Measurements from ENCODE around the gene IMP4. TPM values are rescaled to one million over a fixed set of nuclear protein-coding genes. Genes with fewer than 3 reads are reported as not detected.

Gene IMP4
- total RNA-seq, 1 donor: 55.7 TPM

- DNase-seq (ENCODE audit: insufficient read length, low spot score, missing footprints): no peak
- no peak overlapping the region for H3K4me3 ChIP-seq (ENCODE audit: insufficient read depth, low read length)
- H3K4me2 ChIP-seq (ENCODE audit: insufficient read depth, low read length): no peak overlapping the region
- peaks cover 11% of the 10 kb centered on the region for H3K4me1 ChIP-seq (ENCODE audit: insufficient read depth, low read length)
- H2AFZ ChIP-seq (ENCODE audit: low read length): no peak overlapping the region
- no peaks in the 10 kb centered on the region for H3K27me3 ChIP-seq (ENCODE audit: insufficient read depth, low read length)
- H3K9me3 ChIP-seq (ENCODE audit: low read depth, low read length): no peaks in the 10 kb centered on the region
- H3K27ac ChIP-seq (ENCODE audit: low read depth, low read length): no peak overlapping the region
- no peak for TF ChIP-seq CTCF (IDR thresholded peaks at IDR 0.05; ENCODE audit: extremely low read depth, low read depth, low read length)
- H3K36me3 ChIP-seq (ENCODE audit: insufficient read depth, low read length): no peaks in the 10 kb centered on the region
- H3K79me2 ChIP-seq (ENCODE audit: insufficient read depth, low read length): peaks cover under 1% of the 10 kb centered on the region
- peaks cover 4% of the 10 kb centered on the region for H4K20me1 ChIP-seq (ENCODE audit: insufficient read depth, low read length)
These were observed 45.1 kb downstream of the IMP4 start for GRCh38 chr2:130387804-130388203.

- Histone ChIP-seq H4K20me1 (ENCODE audit: insufficient read depth, low read length) (peaks cover 4% of the 10 kb centered on the region), H3K79me2 (ENCODE audit: insufficient read depth, low read length) (no peaks in the 10 kb centered on the region), H3K4me2 (ENCODE audit: insufficient read depth, low read length) (no peak overlapping the region), H3K9me3 (ENCODE audit: low read depth, low read length) (no peaks in the 10 kb centered on the region), H2AFZ (ENCODE audit: low read length) (no peak overlapping the region), H3K4me3 (ENCODE audit: insufficient read depth, low read length) (no peak overlapping the region), H3K36me3 (ENCODE audit: insufficient read depth, low read length) (no peaks in the 10 kb centered on the region), H3K27ac (ENCODE audit: low read depth, low read length) (no peak overlapping the region), H3K4me1 (ENCODE audit: insufficient read depth, low read length) (peaks cover 11% of the 10 kb centered on the region), H3K27me3 (ENCODE audit: insufficient read depth, low read length) (no peaks in the 10 kb centered on the region)
- TF ChIP-seq CTCF (IDR thresholded peaks at IDR 0.05; ENCODE audit: extremely low read depth, low read depth, low read length): no peak
- no peak for DNase-seq (ENCODE audit: insufficient read length, low spot score, missing footprints)
These were observed 45.7 kb downstream of the IMP4 start for GRCh38 chr2:130388221-130388907.

DNA sequence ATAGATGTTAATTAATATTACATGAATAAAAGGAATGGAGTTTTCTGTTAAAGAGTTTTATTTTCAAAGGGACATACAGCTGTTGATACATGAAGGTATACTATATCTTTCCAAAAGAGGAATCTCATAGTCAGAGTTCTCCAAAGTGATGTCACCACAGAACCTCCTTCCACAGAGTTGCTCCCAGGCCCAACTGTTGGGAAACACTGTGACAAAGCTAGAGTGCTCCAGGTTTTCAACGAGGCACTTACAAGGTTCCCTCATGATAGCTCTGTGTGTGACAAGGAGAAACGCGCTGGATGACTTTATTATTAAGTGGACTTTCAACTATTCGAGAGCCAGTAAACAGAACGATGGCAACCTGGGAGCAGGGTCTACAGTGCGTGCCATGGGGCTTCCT, 46.7 kb downstream of the IMP4 start:
- no peaks in the 10 kb centered on the region for H3K9me3 ChIP-seq (ENCODE audit: low read depth, low read length)
- H3K36me3 ChIP-seq (ENCODE audit: insufficient read depth, low read length): no peaks in the 10 kb centered on the region
- H3K4me3 ChIP-seq (ENCODE audit: insufficient read depth, low read length): no peak overlapping the region
- TF ChIP-seq CTCF (IDR thresholded peaks at IDR 0.05; ENCODE audit: extremely low read depth, low read depth, low read length): no peak
- no peak overlapping the region for H3K4me2 ChIP-seq (ENCODE audit: insufficient read depth, low read length)
- no peaks in the 10 kb centered on the region for H3K79me2 ChIP-seq (ENCODE audit: insufficient read depth, low read length)
- peaks cover 11% of the 10 kb centered on the region for H3K4me1 ChIP-seq (ENCODE audit: insufficient read depth, low read length)
- no peak for DNase-seq (ENCODE audit: insufficient read length, low spot score, missing footprints)
- H4K20me1 ChIP-seq (ENCODE audit: insufficient read depth, low read length): peaks cover 4% of the 10 kb centered on the region
- no peaks in the 10 kb centered on the region for H3K27me3 ChIP-seq (ENCODE audit: insufficient read depth, low read length)
- no peak overlapping the region for H3K27ac ChIP-seq (ENCODE audit: low read depth, low read length)
- H2AFZ ChIP-seq (ENCODE audit: low read length): no peak overlapping the region

- no peak for DNase-seq (ENCODE audit: insufficient read length, low spot score, missing footprints)
- no peaks in the 10 kb centered on the region for H3K36me3 ChIP-seq (ENCODE audit: insufficient read depth, low read length)
- H3K27ac ChIP-seq (ENCODE audit: low read depth, low read length): no peak overlapping the region
These were observed 47.1 kb downstream of the IMP4 start for GRCh38 chr2:130389783-130390182.

More at GRCh38 chr2:130389783-130390182, 47.1 kb downstream of the IMP4 start:
- no peak overlapping the region for H3K4me3 ChIP-seq (ENCODE audit: insufficient read depth, low read length)
- H4K20me1 ChIP-seq (ENCODE audit: insufficient read depth, low read length): peaks cover 4% of the 10 kb centered on the region
- H3K27me3 ChIP-seq (ENCODE audit: insufficient read depth, low read length): no peaks in the 10 kb centered on the region
- H3K79me2 ChIP-seq (ENCODE audit: insufficient read depth, low read length): no peaks in the 10 kb centered on the region
- H3K4me2 ChIP-seq (ENCODE audit: insufficient read depth, low read length): no peak overlapping the region
- no peak overlapping the region for H2AFZ ChIP-seq (ENCODE audit: low read length)
- no peak for TF ChIP-seq CTCF (IDR thresholded peaks at IDR 0.05; ENCODE audit: extremely low read depth, low read depth, low read length)
- H3K9me3 ChIP-seq (ENCODE audit: low read depth, low read length): no peaks in the 10 kb centered on the region
- peaks cover 11% of the 10 kb centered on the region for H3K4me1 ChIP-seq (ENCODE audit: insufficient read depth, low read length)

Measured in osteoblast (primary cell).